Measurements from ENCODE around the gene CD28. TPM values are rescaled to one million over a fixed set of nuclear protein-coding genes. Genes with fewer than 3 reads are reported as not detected.

Gene CD28
- polyA plus RNA-seq, 1 donor from 2014 or later: not detected

- Histone ChIP-seq H3K27me3 (ENCODE audit: insufficient read depth, low read depth, low read length) (no peaks in the 10 kb centered on the region), H3F3A (ENCODE audit: insufficient read depth, low read length, poor library complexity, severe bottlenecking) (no peaks in the 10 kb centered on the region), H3K4me2 (ENCODE audit: low read length) (no peak overlapping the region), H3K27ac (ENCODE audit: low read length) (no peak overlapping the region), H3K9ac (ENCODE audit: low read length) (no peak overlapping the region), H3K36me3 (ENCODE audit: insufficient read depth, low read length) (no peaks in the 10 kb centered on the region), H3K9me3 (ENCODE audit: low read length) (no peaks in the 10 kb centered on the region), H3K79me2 (replicated peaks; ENCODE audit: insufficient read depth, low read length) (no peaks in the 10 kb centered on the region), H3K9me2 (ENCODE audit: insufficient read depth, low read length) (no peaks in the 10 kb centered on the region), H3K4me3 (ENCODE audit: low read length) (no peak overlapping the region), H4K20me1 (ENCODE audit: insufficient read depth) (no peaks in the 10 kb centered on the region), H2AFZ (ENCODE audit: low read depth, low read length) (no peak overlapping the region)
- TF ChIP-seq CTCF (IDR thresholded peaks at IDR 0.05; ENCODE audit: poor library complexity, severe bottlenecking) (no peak), MXI1 (conservative IDR thresholded peaks at IDR 0.05; ENCODE audit: poor library complexity, severe bottlenecking) (no peak), REST (IDR thresholded peaks at IDR 0.05; ENCODE audit: borderline replicate concordance) (no peak), EP300 (conservative IDR thresholded peaks at IDR 0.05; ENCODE audit: poor library complexity, severe bottlenecking) (no peak), RAD21 (conservative IDR thresholded peaks at IDR 0.05) (no peak), EZH2 (IDR thresholded peaks at IDR 0.05; ENCODE audit: borderline replicate concordance, insufficient read depth, low read length, poor library complexity, severe bottlenecking) (no peak)
These were observed 24.4 kb downstream of the CD28 start for GRCh38 chr2:203730883-203731282.

- Histone ChIP-seq H2AFZ (ENCODE audit: low read depth, low read length) (no peak overlapping the region), H4K20me1 (ENCODE audit: insufficient read depth) (no peaks in the 10 kb centered on the region), H3K9ac (ENCODE audit: low read length) (no peak overlapping the region), H3K36me3 (ENCODE audit: insufficient read depth, low read length) (no peaks in the 10 kb centered on the region), H3K9me2 (ENCODE audit: insufficient read depth, low read length) (no peaks in the 10 kb centered on the region), H3K27ac (ENCODE audit: low read length) (no peak overlapping the region), H3F3A (ENCODE audit: insufficient read depth, low read length, poor library complexity, severe bottlenecking) (no peaks in the 10 kb centered on the region), H3K4me2 (ENCODE audit: low read length) (no peak overlapping the region), H3K79me2 (replicated peaks; ENCODE audit: insufficient read depth, low read length) (no peaks in the 10 kb centered on the region), H3K9me3 (ENCODE audit: low read length) (no peaks in the 10 kb centered on the region), H3K4me3 (ENCODE audit: low read length) (no peak overlapping the region), H3K27me3 (ENCODE audit: insufficient read depth, low read depth, low read length) (no peaks in the 10 kb centered on the region)
- no peak for TF ChIP-seq EP300 (conservative IDR thresholded peaks at IDR 0.05; ENCODE audit: poor library complexity, severe bottlenecking)
- no peak for TF ChIP-seq REST (IDR thresholded peaks at IDR 0.05; ENCODE audit: borderline replicate concordance)
- no peak for TF ChIP-seq RAD21 (conservative IDR thresholded peaks at IDR 0.05)
- TF ChIP-seq TAF1 (IDR thresholded peaks at IDR 0.05; ENCODE audit: low read depth): no peak
- no peak for TF ChIP-seq POLR2AphosphoS5 (IDR thresholded peaks at IDR 0.05)
- no peak for TF ChIP-seq MXI1 (conservative IDR thresholded peaks at IDR 0.05; ENCODE audit: poor library complexity, severe bottlenecking)
- TF ChIP-seq CTCF (IDR thresholded peaks at IDR 0.05; ENCODE audit: poor library complexity, severe bottlenecking): no peak
- TF ChIP-seq SMC3 (conservative IDR thresholded peaks at IDR 0.05; ENCODE audit: poor library complexity): no peak
- no peak for TF ChIP-seq EZH2 (IDR thresholded peaks at IDR 0.05; ENCODE audit: borderline replicate concordance, insufficient read depth, low read length, poor library complexity, severe bottlenecking)
These were observed 25.9 kb downstream of the CD28 start for GRCh38 chr2:203732092-203732952.

Measured in neural cell (in vitro differentiated cells).